Right atrium auricular region (tissue), 2 donors: Measurements from ENCODE around the gene ARSB. TPM values are rescaled to one million over a fixed set of nuclear protein-coding genes. Genes with fewer than 3 reads are reported as not detected.

Source experiments
- DNase-seq: peaks from one replicate; pipeline ENCODE4 v3.0.0-alpha.2; 2019; ENCODE audit warnings: low spot score
- H3K27ac ChIP-seq, 2 donors: fragments of 200-600 bp; sonication (generic); 1 replicate in 1 of 2; 2 replicates in 1 of 2; pipeline ENCODE4 v1.5.1; 2016 to 2019
- H3K27me3 ChIP-seq, 2 donors: fragments of 200-600 bp; sonication (generic); one replicate each; pipeline versions ENCODE4 v1.5.1 to v1.6.0; 2017 to 2019
- H3K36me3 ChIP-seq: fragments of 200-600 bp; sonication (generic); one replicate; pipeline ENCODE4 v1.5.1; 2016
- H3K4me1 ChIP-seq, 2 donors: fragments of 200-600 bp; sonication (generic); one replicate each; pipeline versions ENCODE4 v1.5.1 to v1.6.0; 2017 to 2019
- H3K4me3 ChIP-seq, 2 donors: fragments of 200-600 bp; sonication (generic); 1 replicate in 1 of 2; 2 replicates in 1 of 2; pipeline ENCODE4 v1.5.1; 2017 to 2019; ENCODE audit warnings: mild to moderate bottlenecking in 1 of 2, moderate library complexity in 1 of 2
- H3K9me3 ChIP-seq, 2 donors: fragments of 200-600 bp; sonication (generic); one replicate each; pipeline ENCODE4 v1.5.1; 2019
- total RNA-seq, 2 donors: library from RNA; depleted of rRNA; stranded (reverse); fragments of >200 nt; gene quantifications; one replicate each; pipeline ENCODE4 v1.1.0, GENCODE V29; 2016
- TF ChIP-seq, protein P1 (sequence below), 2 donors: fragments of 200-600 bp; sonication (generic); IDR thresholded peaks; one replicate each; pipeline ENCODE4 v1.5.1; 2019; ENCODE audit warnings: antibody characterized with exemption in 2 of 2

Gene ARSB
- total RNA-seq, 2 donors from 2014 or later, result 11.5 to 16.4 TPM

GRCh38 chr5:78823196-78823595 is 161.9 kb downstream of the ARSB start:
- Histone ChIP-seq H3K36me3 (no peaks in the 10 kb centered on the region), H3K27ac (no peak overlapping the region), H3K9me3 (no peaks in the 10 kb centered on the region), H3K4me1 (no peaks in the 10 kb centered on the region), H3K4me3 (no peak overlapping the region), H3K27me3 (no peaks in the 10 kb centered on the region)
- TF ChIP-seq, protein P1, sequence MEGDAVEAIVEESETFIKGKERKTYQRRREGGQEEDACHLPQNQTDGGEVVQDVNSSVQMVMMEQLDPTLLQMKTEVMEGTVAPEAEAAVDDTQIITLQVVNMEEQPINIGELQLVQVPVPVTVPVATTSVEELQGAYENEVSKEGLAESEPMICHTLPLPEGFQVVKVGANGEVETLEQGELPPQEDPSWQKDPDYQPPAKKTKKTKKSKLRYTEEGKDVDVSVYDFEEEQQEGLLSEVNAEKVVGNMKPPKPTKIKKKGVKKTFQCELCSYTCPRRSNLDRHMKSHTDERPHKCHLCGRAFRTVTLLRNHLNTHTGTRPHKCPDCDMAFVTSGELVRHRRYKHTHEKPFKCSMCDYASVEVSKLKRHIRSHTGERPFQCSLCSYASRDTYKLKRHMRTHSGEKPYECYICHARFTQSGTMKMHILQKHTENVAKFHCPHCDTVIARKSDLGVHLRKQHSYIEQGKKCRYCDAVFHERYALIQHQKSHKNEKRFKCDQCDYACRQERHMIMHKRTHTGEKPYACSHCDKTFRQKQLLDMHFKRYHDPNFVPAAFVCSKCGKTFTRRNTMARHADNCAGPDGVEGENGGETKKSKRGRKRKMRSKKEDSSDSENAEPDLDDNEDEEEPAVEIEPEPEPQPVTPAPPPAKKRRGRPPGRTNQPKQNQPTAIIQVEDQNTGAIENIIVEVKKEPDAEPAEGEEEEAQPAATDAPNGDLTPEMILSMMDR (IDR thresholded peaks at IDR 0.05), result no peak
- no peak for DNase-seq

DNA sequence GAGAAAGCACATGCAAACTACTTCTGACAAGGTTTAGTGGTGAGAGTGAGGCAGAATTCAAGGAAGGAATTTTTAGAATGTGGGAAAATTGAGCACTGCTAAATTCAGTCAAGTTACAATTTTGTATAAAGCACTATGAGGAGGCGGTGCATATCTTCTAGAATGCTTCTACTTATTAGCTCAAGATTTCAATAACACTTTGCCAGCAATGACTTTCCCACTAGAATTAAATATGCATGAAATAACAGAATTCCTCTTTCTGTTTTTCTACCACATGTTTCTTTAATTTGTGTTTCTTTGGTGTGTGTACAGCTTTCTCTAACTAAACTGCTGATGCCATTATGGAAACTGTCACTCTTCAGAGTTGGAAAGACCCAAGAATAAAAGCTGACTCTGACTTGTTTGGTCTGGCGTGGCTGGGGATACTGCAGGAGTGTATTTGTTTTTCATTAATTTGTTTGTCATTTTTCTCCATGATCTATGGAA is 163.5 kb downstream of the ARSB start:
- H3K36me3 ChIP-seq, result no peaks in the 10 kb centered on the region
- no peak overlapping the region for H3K27ac ChIP-seq

DNA sequence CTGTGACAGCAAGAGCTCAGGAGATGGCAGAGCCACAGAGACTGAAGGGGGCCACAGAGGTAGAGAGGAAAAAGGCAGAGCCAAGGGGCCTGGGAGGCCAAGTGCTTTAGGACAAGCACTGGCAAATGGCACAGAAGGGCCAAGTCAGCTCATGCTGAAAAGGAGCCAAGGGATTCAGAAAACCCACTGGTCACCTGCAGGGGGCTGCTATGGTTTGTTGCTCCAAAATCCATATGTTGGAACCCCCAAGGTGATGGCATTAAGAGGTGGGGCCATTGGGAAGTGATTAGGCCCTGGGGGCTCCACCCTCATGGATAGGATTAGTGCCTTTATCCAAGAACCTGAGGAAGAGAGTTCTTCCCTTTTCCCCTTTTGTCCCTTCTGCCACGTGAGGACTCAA is 165.4 kb downstream of the ARSB start:
- H3K4me1 ChIP-seq, result no peaks in the 10 kb centered on the region
- no peak for DNase-seq
- H3K9me3 ChIP-seq, result no peaks in the 10 kb centered on the region
- H3K4me3 ChIP-seq, result no peak overlapping the region
- no peaks in the 10 kb centered on the region for H3K36me3 ChIP-seq
- H3K27me3 ChIP-seq, result no peaks in the 10 kb centered on the region
- TF ChIP-seq, protein P1 (IDR thresholded peaks at IDR 0.05), result no peak
- H3K27ac ChIP-seq, result no peak overlapping the region

More for the DNA sequence above, 163.5 kb downstream of the ARSB start:
- no peaks in the 10 kb centered on the region for H3K9me3 ChIP-seq
- no peak for DNase-seq
- TF ChIP-seq, protein P1 (IDR thresholded peaks at IDR 0.05), result no peak
- H3K4me1 ChIP-seq, result no peaks in the 10 kb centered on the region
- no peak overlapping the region for H3K4me3 ChIP-seq
- H3K27me3 ChIP-seq, result no peaks in the 10 kb centered on the region

GRCh38 chr5:78819166-78819565 is 165.9 kb downstream of the ARSB start:
- Histone ChIP-seq H3K4me3 (no peak overlapping the region), H3K27me3 (no peaks in the 10 kb centered on the region), H3K9me3 (no peaks in the 10 kb centered on the region), H3K27ac (no peak overlapping the region), H3K36me3 (no peaks in the 10 kb centered on the region), H3K4me1 (no peaks in the 10 kb centered on the region)
- no peak for DNase-seq
- TF ChIP-seq, protein P1 (IDR thresholded peaks at IDR 0.05), result no peak

DNA sequence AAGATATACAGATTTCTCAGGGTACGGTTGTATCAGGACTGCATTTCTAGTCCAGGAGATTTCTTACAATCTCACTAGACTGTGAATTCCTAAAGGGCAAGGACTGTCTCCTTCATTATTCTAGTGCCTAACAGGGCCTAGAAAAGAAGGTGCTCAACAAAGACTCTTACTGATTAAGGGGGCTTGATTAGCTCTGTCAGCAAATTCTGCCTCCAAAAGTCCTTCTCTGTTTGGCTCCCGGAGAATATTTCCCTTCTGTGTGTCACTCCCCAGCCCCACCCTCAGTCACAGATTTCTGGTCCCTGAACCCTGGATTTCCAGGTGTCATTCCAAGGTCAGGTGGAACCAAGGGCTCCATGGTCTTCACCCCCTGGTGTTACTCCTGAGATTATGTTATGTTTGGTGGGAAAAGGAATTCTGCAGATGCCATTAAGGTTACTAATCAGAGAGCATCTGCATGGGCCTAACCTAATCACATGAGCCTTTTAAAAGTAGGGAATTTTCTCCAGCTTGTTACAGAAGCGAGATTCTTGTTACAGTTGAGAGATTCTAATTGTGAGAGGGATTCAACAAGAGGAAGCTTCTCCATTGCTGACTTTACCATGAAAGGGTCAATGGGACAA is 168.9 kb downstream of the ARSB start:
- Histone ChIP-seq H3K36me3 (no peaks in the 10 kb centered on the region), H3K27me3 (no peaks in the 10 kb centered on the region), H3K9me3 (no peaks in the 10 kb centered on the region), H3K27ac (no peak overlapping the region), H3K4me1 (no peaks in the 10 kb centered on the region), H3K4me3 (no peak overlapping the region)
- no peak for DNase-seq
- TF ChIP-seq, protein P1 (IDR thresholded peaks at IDR 0.05), result no peak
